ENCODE measurements around the gene SLC24A3.

SLC24A3 gene

GRCh38 chr20:19304886-19305415, 92.5 kb downstream of the SLC24A3 start:
- no peak for DNase-seq (ENCODE audit: low spot score)

GRCh38 chr20:19308146-19308545, 95.7 kb downstream of the SLC24A3 start:
- no peak for DNase-seq (ENCODE audit: low spot score)

GRCh38 chr20:19310541-19310940, 98.1 kb downstream of the SLC24A3 start:
- DNase-seq (ENCODE audit: low spot score): no peak

- DNase-seq (ENCODE audit: low spot score): no peak
Measured at GRCh38 chr20:19313342-19314069, 101.1 kb downstream of the SLC24A3 start.

- no peak for DNase-seq (ENCODE audit: low spot score)
Measured at GRCh38 chr20:19314621-19315020, 102.2 kb downstream of the SLC24A3 start.

- DNase-seq (ENCODE audit: low spot score): no peak
Measured at GRCh38 chr20:19317237-19318069, 105.0 kb downstream of the SLC24A3 start.

- no peak for DNase-seq (ENCODE audit: low spot score)
Measured at GRCh38 chr20:19318610-19319009, 106.2 kb downstream of the SLC24A3 start.

- DNase-seq (ENCODE audit: low spot score): no peak
Measured at GRCh38 chr20:19320005-19320404, 107.6 kb downstream of the SLC24A3 start.

- no peak for DNase-seq (ENCODE audit: low spot score)
Measured at GRCh38 chr20:19321176-19321575, 108.7 kb downstream of the SLC24A3 start.

- DNase-seq (ENCODE audit: low spot score): no peak
Measured at GRCh38 chr20:19322061-19322985, 109.9 kb downstream of the SLC24A3 start.

GRCh38 chr20:19327401-19327800, 115.0 kb downstream of the SLC24A3 start:
- no peak for DNase-seq (ENCODE audit: low spot score)

- DNase-seq (ENCODE audit: low spot score): no peak
Measured at GRCh38 chr20:19328676-19329075, 116.2 kb downstream of the SLC24A3 start.

GRCh38 chr20:19330038-19330437, 117.6 kb downstream of the SLC24A3 start:
- no peak for DNase-seq (ENCODE audit: low spot score)

GRCh38 chr20:19330731-19331130, 118.3 kb downstream of the SLC24A3 start:
- no peak for DNase-seq (ENCODE audit: low spot score)

- DNase-seq (ENCODE audit: low spot score): no peak
Measured at GRCh38 chr20:19333563-19333962, 121.1 kb downstream of the SLC24A3 start.

GRCh38 chr20:19335341-19335740, 122.9 kb downstream of the SLC24A3 start:
- no peak for DNase-seq (ENCODE audit: low spot score)

- no peak for DNase-seq (ENCODE audit: low spot score)
Measured at GRCh38 chr20:19335916-19336315, 123.5 kb downstream of the SLC24A3 start.

- no peak for DNase-seq (ENCODE audit: low spot score)
Measured at GRCh38 chr20:19336631-19337030, 124.2 kb downstream of the SLC24A3 start.

- DNase-seq (ENCODE audit: low spot score): no peak
Measured at GRCh38 chr20:19338380-19338779, 125.9 kb downstream of the SLC24A3 start.

GRCh38 chr20:19338960-19339359, 126.5 kb downstream of the SLC24A3 start:
- DNase-seq (ENCODE audit: low spot score): no peak

- DNase-seq (ENCODE audit: low spot score): no peak
Measured at GRCh38 chr20:19341348-19342053, 129.1 kb downstream of the SLC24A3 start.
